GM23338 (cell line): ENCODE results near the gene VEZT. TPM values are rescaled to one million over a fixed set of nuclear protein-coding genes. Genes with fewer than 3 reads are reported as not detected.
A peak's percentile ranks its signal among the peaks of the same experiment; 100 is the strongest.

Experiments used
- ATAC-seq: fragments of 200-7000 bp; cut with Tn5 transposase; 3 replicates; pipeline ENCODE4 v1.9.1; 2020
- DNase-seq: peaks from one replicate; pipeline ENCODE4 v3.0.0-alpha.2; 2015; ENCODE audit warnings: low spot score
- H2AFZ ChIP-seq: fragments of 200-600 bp; sonication (generic); 2 replicates; pipeline ENCODE4 v1.8.0; 2016; ENCODE audit warnings: antibody characterized with exemption, mild to moderate bottlenecking, moderate library complexity
- H3F3A ChIP-seq: fragments of 200-600 bp; sonication (generic); replicated peaks from 2 replicates; pipeline ENCODE4 v1.8.0; 2017; ENCODE audit warnings: antibody characterized with exemption, mixed run types, low read depth
- H3K27ac ChIP-seq: fragments of 200-600 bp; sonication (generic); 2 replicates; pipeline ENCODE4 v1.6.1; 2016; ENCODE audit warnings: low read depth
- H3K27me3 ChIP-seq: fragments of 200-600 bp; sonication (generic); 2 replicates; pipeline ENCODE4 v1.8.0; 2016; ENCODE audit warnings: mild to moderate bottlenecking, mixed run types, moderate library complexity; ENCODE audit not compliant: insufficient read depth
- H3K36me3 ChIP-seq: fragments of 200-600 bp; sonication (generic); 2 replicates; pipeline ENCODE4 v1.8.0; 2016; ENCODE audit warnings: mild to moderate bottlenecking; ENCODE audit not compliant: insufficient read depth
- H3K4me1 ChIP-seq: fragments of 200-600 bp; sonication (generic); 2 replicates; pipeline ENCODE4 v1.8.0; 2016; ENCODE audit warnings: mild to moderate bottlenecking, moderate library complexity; ENCODE audit not compliant: insufficient read depth
- H3K4me2 ChIP-seq: fragments of 200-600 bp; sonication (generic); 2 replicates; pipeline ENCODE4 v1.7.1; 2017; ENCODE audit warnings: mixed run types
- H3K4me3 ChIP-seq: fragments of 200-600 bp; sonication (generic); 2 replicates; pipeline ENCODE4 v1.6.1; 2016; ENCODE audit warnings: mixed run types
- H3K79me2 ChIP-seq: fragments of 200-600 bp; sonication (generic); replicated peaks from 2 replicates; pipeline ENCODE4 v1.8.0; 2017; ENCODE audit warnings: mild to moderate bottlenecking; ENCODE audit not compliant: insufficient read depth
- H3K9me2 ChIP-seq: fragments of 200-600 bp; sonication (generic); 2 replicates; pipeline ENCODE4 v1.8.0; 2017; ENCODE audit not compliant: insufficient read depth
- H4K20me1 ChIP-seq: fragments of 200-600 bp; sonication (generic); replicated peaks from 2 replicates; pipeline ENCODE4 v1.8.0; 2017; ENCODE audit warnings: mild to moderate bottlenecking; ENCODE audit not compliant: insufficient read depth
- H3K27ac Mint-ChIP-seq: 2 replicates; pipeline ENCODE4 v1.8.0; 2020; ENCODE audit warnings: inconsistent platforms, mild to moderate bottlenecking, moderate library complexity, mixed read lengths
- H3K27me3 Mint-ChIP-seq: 3 replicates; pipeline ENCODE4 v1.8.0; 2022; ENCODE audit warnings: low read depth, mild to moderate bottlenecking, moderate library complexity, mixed read lengths, inconsistent platforms; ENCODE audit not compliant: insufficient read depth, poor library complexity
- H3K36me3 Mint-ChIP-seq: 3 replicates; pipeline ENCODE4 v1.8.0; 2021; ENCODE audit warnings: low read depth, mild to moderate bottlenecking, inconsistent platforms, moderate library complexity, mixed read lengths
- H3K4me1 Mint-ChIP-seq: 3 replicates; pipeline ENCODE4 v1.8.0; 2020; ENCODE audit warnings: mild to moderate bottlenecking, inconsistent platforms, mixed read lengths
- H3K4me3 Mint-ChIP-seq: 3 replicates; pipeline ENCODE4 v1.8.0; 2021; ENCODE audit warnings: moderate library complexity, mild to moderate bottlenecking, inconsistent platforms, mixed read lengths
- H3K9me3 Mint-ChIP-seq: 3 replicates; pipeline ENCODE4 v1.8.0; 2020; ENCODE audit warnings: moderate library complexity, mild to moderate bottlenecking, inconsistent platforms, mixed read lengths
- CREB1 ChIP-seq: fragments of 250-450 bp; sonication (Bioruptor Pico); IDR thresholded peaks from 2 replicates; pipeline ENCODE4 v1.5.0; 2020; ENCODE audit warnings: low read depth, mild to moderate bottlenecking, moderate library complexity
- CTCF ChIP-seq, 2 experiments: fragments of 200-600 bp in 1 of 2; sonication (generic) in 1 of 2; conservative IDR thresholded peaks; 2 replicates each; pipeline versions ENCODE4 v1.5.1 to v1.6.1; 2016 to 2017; ENCODE audit warnings: antibody characterized with exemption in 2 of 2, low read depth in 2 of 2, mild to moderate bottlenecking in 2 of 2, moderate library complexity in 1 of 2
- ETS1 ChIP-seq: IDR thresholded peaks from 2 replicates; pipeline ENCODE4 v1.6.1; 2016; ENCODE audit warnings: antibody characterized with exemption
- EZH2 ChIP-seq: fragments of 200-600 bp; sonication (generic); IDR thresholded peaks from one replicate; pipeline ENCODE4 v1.8.0; 2017; ENCODE audit warnings: antibody characterized with exemption, mild to moderate bottlenecking, low read depth; ENCODE audit not compliant: unreplicated experiment
- EZH2phosphoT487 ChIP-seq: fragments of 200-600 bp; sonication (generic); IDR thresholded peaks from one replicate; pipeline ENCODE4 v1.8.1; 2018; ENCODE audit warnings: antibody characterized with exemption; ENCODE audit not compliant: unreplicated experiment
- JUNB ChIP-seq: IDR thresholded peaks from one replicate; pipeline ENCODE4 v1.6.1; 2016; ENCODE audit warnings: antibody characterized with exemption; ENCODE audit not compliant: unreplicated experiment
- NANOG ChIP-seq: IDR thresholded peaks from 2 replicates; pipeline ENCODE4 v1.6.1; 2016; ENCODE audit warnings: antibody characterized with exemption, borderline replicate concordance
- POLR2AphosphoS5 ChIP-seq: IDR thresholded peaks from 2 replicates; pipeline ENCODE4 v1.6.1; 2016; ENCODE audit warnings: antibody characterized with exemption, low read depth
- STAT1 ChIP-seq: IDR thresholded peaks from one replicate; pipeline ENCODE4 v1.6.1; 2016; ENCODE audit warnings: antibody characterized with exemption; ENCODE audit not compliant: unreplicated experiment
- ZNF114 ChIP-seq: fragments of 250-450 bp; sonication (Bioruptor Pico); IDR thresholded peaks from 2 replicates; pipeline ENCODE4 v1.5.0; 2020; ENCODE audit warnings: mild to moderate bottlenecking, moderate library complexity
- ZNF331 ChIP-seq: fragments of 250-450 bp; sonication (Bioruptor Pico); IDR thresholded peaks from 2 replicates; pipeline ENCODE4 v1.5.0; 2020; ENCODE audit warnings: low read depth, mild to moderate bottlenecking, moderate library complexity
- ZNF462 ChIP-seq: fragments of 250-450 bp; sonication (Bioruptor Pico); IDR thresholded peaks from 2 replicates; pipeline ENCODE4 v1.5.0; 2020; ENCODE audit warnings: mild to moderate bottlenecking, moderate library complexity
- polyA plus RNA-seq: library from polyadenylated mRNA; unstranded; fragments of >200 nt; fragmentation: Nextera tagmentation; extraction: Ambion mirVana; gene quantifications from 2 replicates; pipeline ENCODE4 v1.2.1, GENCODE V29; 2016
- total RNA-seq: library from RNA; depleted of rRNA; stranded (reverse); fragments of >200 nt; shearing (Covaris generic); gene quantifications from 2 replicates; pipeline ENCODE4 v1.2.3, GENCODE V29; 2014

Gene VEZT
- total and polyA plus RNA-seq, 2 experiments from 2014 or later = 34.2 to 51.5 TPM

GRCh38 chr12:95257541-95257940, 39.9 kb downstream of the VEZT start:
- DNase-seq (peak; percentile 76), ATAC-seq (peak; percentile 93)
- Histone ChIP-seq H3K4me2 (peak overlapping the region; percentile 47), H3K4me3 (no peak overlapping the region), H3F3A (no peaks in the 10 kb centered on the region), H4K20me1 (no peaks in the 10 kb centered on the region; the same call in 1 of the 2 replicates), H3K9me2 (no peaks in the 10 kb centered on the region), H3K79me2 (no peaks in the 10 kb centered on the region; the same call in none of the 2 replicates), H2AFZ (no peak overlapping the region), H3K27ac (peak overlapping the region; percentile 29; the same call in 1 of the 2 replicates), H3K36me3 (no peaks in the 10 kb centered on the region), H3K4me1 (peaks cover 9% of the 10 kb centered on the region), H3K27me3 (no peaks in the 10 kb centered on the region)
- H3K36me3 Mint-ChIP-seq = peaks cover 38% of the 10 kb centered on the region
- H3K4me3 Mint-ChIP-seq = peak overlapping the region; percentile 54; the same call in 2 of the 3 replicates
- peaks cover 6% of the 10 kb centered on the region for H3K27me3 Mint-ChIP-seq
- peaks cover 28% of the 10 kb centered on the region for H3K4me1 Mint-ChIP-seq
- no peaks in the 10 kb centered on the region for H3K9me3 Mint-ChIP-seq
- TF ChIP-seq EZH2phosphoT487 (no peak), CREB1 (CRISPR knock-in tag) (peak; percentile 67), ZNF331 (CRISPR knock-in tag) (no peak)
- peak overlapping the region; percentile 49; the same call in 1 of the 2 replicates for H3K27ac Mint-ChIP-seq

GRCh38 chr12:95258151-95258550, 40.5 kb downstream of the VEZT start:
- Mint-ChIP-seq H3K4me3 (no peak overlapping the region), H3K27ac (no peak overlapping the region), H3K9me3 (no peaks in the 10 kb centered on the region), H3K36me3 (peaks cover 38% of the 10 kb centered on the region), H3K4me1 (peaks cover 28% of the 10 kb centered on the region), H3K27me3 (peaks cover 6% of the 10 kb centered on the region)
- no peaks in the 10 kb centered on the region for H3K9me2 ChIP-seq
- no peaks in the 10 kb centered on the region; the same call in none of the 2 replicates for H3K79me2 ChIP-seq
- no peak overlapping the region for H3K4me3 ChIP-seq
- DNase-seq = no peak
- no peak overlapping the region for H3K4me2 ChIP-seq
- H3K4me1 ChIP-seq = peaks cover 9% of the 10 kb centered on the region
- no peak overlapping the region for H2AFZ ChIP-seq
- H4K20me1 ChIP-seq = no peaks in the 10 kb centered on the region; the same call in 1 of the 2 replicates
- H3K36me3 ChIP-seq = no peaks in the 10 kb centered on the region; the same call in 1 of the 2 replicates
- ATAC-seq = no peak; the same call in 2 of the 3 replicates
- no peaks in the 10 kb centered on the region for H3K27me3 ChIP-seq
- H3K27ac ChIP-seq = no peak overlapping the region
- no peaks in the 10 kb centered on the region; the same call in 1 of the 2 replicates for H3F3A ChIP-seq
- no peak for TF ChIP-seq ZNF114 (CRISPR knock-in tag)
- TF ChIP-seq CREB1 (CRISPR knock-in tag) = no peak
- no peak for TF ChIP-seq NANOG
- no peak for TF ChIP-seq CTCF (conservative IDR thresholded peaks at IDR 0.05; ENCODE audit: low read depth in 2 of 2)
- no peak for TF ChIP-seq JUNB
- no peak for TF ChIP-seq EZH2
- no peak for TF ChIP-seq ZNF331 (CRISPR knock-in tag)
- no peak for TF ChIP-seq STAT1
- no peak for TF ChIP-seq ZNF462 (CRISPR knock-in tag)
- TF ChIP-seq ETS1 = no peak
- no peak for TF ChIP-seq EZH2phosphoT487
- no peak for TF ChIP-seq POLR2AphosphoS5
